Measurements from ENCODE around the gene MCC.

- no peak for TF ChIP-seq POLR2A (IDR thresholded peaks at IDR 0.05; ENCODE audit: low read depth, low read length)
- no peak for TF ChIP-seq SPI1 (IDR thresholded peaks at IDR 0.05; ENCODE audit: low read depth, low read length)
- TF ChIP-seq POLR2AphosphoS5 (IDR thresholded peaks at IDR 0.05; ENCODE audit: low read depth, low read length), result no peak
- TF ChIP-seq TAF1 (IDR thresholded peaks at IDR 0.05; ENCODE audit: low read depth, low read length), result no peak
Measured at GRCh38 chr5:113048931-113049330, 439.3 kb downstream of the MCC start.

All from GM12891 (cell line).